Lower lobe of right lung (tissue), 2 donors: ENCODE data around the gene CCR5. TPM values are rescaled to one million over a fixed set of nuclear protein-coding genes. Genes with fewer than 3 reads are reported as not detected.

Source experiments
- ATAC-seq, 2 donors: fragments of 200-7000 bp; cut with Tn5 transposase; one replicate each; pipeline ENCODE4 v1.9.1; 2020 to 2022; ENCODE audit warnings: mild to moderate bottlenecking in 2 of 2, moderate library complexity in 2 of 2
- DNase-seq: peaks from one replicate; pipeline ENCODE4 v3.0.0-alpha.2; 2020
- H3K27ac ChIP-seq: fragments of 200-600 bp; one replicate; pipeline ENCODE4 v1.8.0; 2022
- H3K27me3 ChIP-seq: fragments of 200-600 bp; one replicate; pipeline ENCODE4 v1.8.0; 2022; ENCODE audit warnings: low read depth
- H3K36me3 ChIP-seq: fragments of 200-600 bp; one replicate; pipeline ENCODE4 v1.8.0; 2022; ENCODE audit warnings: mild to moderate bottlenecking
- H3K4me1 ChIP-seq: fragments of 200-600 bp; one replicate; pipeline ENCODE4 v1.8.0; 2022
- H3K4me3 ChIP-seq: fragments of 200-600 bp; one replicate; pipeline ENCODE4 v1.8.0; 2022; ENCODE audit warnings: mild to moderate bottlenecking
- H3K9me3 ChIP-seq: fragments of 200-600 bp; one replicate; pipeline ENCODE4 v1.8.0; 2022
- intact Hi-C: fragments of 100-400 bp; cut with DNase I; formaldehyde crosslinking; loops from one replicate; pipeline ENCODE4 v1.11.0; 2022
- total RNA-seq: library from RNA; stranded (reverse); fragmentation: NEBNext Ultra II Directional; extraction: Animal tissue kit (Norgen Biotek cat#: 25700); gene quantifications from one replicate; pipeline ENCODE4 v1.2.1, GENCODE V29; 2021
- TF ChIP-seq, protein P1 (sequence below): fragments of 200-600 bp; IDR thresholded peaks from one replicate; pipeline ENCODE4 v1.8.0; 2022; ENCODE audit warnings: antibody characterized with exemption, mild to moderate bottlenecking
- donor health status: DM: no; HTN: yes; CAD: no; lungs with severe emphysema.

CCR5 gene
- total RNA-seq, 1 donor from 2014 or later = 5.3 TPM

DNA sequence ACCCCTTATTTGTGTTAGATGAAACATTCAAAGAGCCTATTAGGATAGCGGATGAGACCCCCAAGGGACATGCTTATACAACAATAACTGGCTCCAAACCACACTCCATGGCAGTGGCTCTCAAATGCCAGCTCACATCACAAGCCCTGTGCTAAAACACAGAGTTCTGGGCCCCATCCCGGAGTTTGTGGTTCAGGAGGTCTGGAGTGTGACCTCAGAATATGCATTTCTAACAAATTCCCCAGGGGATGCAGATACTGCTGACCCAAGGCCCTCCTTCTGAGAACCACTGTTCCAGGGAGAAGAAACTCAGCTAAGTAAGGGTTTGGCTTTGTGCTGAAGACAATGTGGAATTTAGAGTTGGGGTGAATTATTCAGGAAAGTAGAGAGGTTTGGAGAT is 39.9 kb downstream of the CCR5 start:
- DNase-seq = no peak
- no peak overlapping the region for H3K4me3 ChIP-seq
- no peaks in the 10 kb centered on the region for H3K9me3 ChIP-seq
- no peak overlapping the region for H3K27ac ChIP-seq
- intact Hi-C loops = no loop called here
- H3K4me1 ChIP-seq = peaks cover 79% of the 10 kb centered on the region
- no peak for ATAC-seq
- TF ChIP-seq, protein P1, sequence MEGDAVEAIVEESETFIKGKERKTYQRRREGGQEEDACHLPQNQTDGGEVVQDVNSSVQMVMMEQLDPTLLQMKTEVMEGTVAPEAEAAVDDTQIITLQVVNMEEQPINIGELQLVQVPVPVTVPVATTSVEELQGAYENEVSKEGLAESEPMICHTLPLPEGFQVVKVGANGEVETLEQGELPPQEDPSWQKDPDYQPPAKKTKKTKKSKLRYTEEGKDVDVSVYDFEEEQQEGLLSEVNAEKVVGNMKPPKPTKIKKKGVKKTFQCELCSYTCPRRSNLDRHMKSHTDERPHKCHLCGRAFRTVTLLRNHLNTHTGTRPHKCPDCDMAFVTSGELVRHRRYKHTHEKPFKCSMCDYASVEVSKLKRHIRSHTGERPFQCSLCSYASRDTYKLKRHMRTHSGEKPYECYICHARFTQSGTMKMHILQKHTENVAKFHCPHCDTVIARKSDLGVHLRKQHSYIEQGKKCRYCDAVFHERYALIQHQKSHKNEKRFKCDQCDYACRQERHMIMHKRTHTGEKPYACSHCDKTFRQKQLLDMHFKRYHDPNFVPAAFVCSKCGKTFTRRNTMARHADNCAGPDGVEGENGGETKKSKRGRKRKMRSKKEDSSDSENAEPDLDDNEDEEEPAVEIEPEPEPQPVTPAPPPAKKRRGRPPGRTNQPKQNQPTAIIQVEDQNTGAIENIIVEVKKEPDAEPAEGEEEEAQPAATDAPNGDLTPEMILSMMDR = no peak
- no peaks in the 10 kb centered on the region for H3K27me3 ChIP-seq
- no peaks in the 10 kb centered on the region for H3K36me3 ChIP-seq

DNA sequence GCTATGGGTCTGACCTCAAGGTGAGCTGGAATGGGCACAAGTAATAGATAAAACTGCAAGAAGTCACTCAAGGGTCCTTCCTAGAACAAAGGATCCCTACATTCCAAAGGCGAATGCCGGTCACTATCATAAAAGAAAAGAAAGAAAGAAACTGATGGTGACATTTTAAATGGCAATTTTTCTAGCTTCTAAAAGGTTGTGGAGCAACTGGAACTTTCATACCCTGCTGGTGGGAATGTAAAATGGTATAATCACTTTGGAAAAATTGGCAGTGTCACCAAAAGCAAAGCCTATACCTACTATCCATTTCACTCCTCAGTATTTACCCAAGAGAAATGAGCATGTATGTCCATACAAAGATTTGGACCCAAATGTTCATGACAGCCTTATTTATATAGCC is 40.5 kb downstream of the CCR5 start:
- H3K4me1 ChIP-seq = peaks cover 79% of the 10 kb centered on the region
- H3K4me3 ChIP-seq = no peak overlapping the region
- H3K9me3 ChIP-seq = no peaks in the 10 kb centered on the region
- TF ChIP-seq, protein P1 = no peak
- peak overlapping the region; percentile 42 for H3K27ac ChIP-seq
- ATAC-seq = no peak
- H3K27me3 ChIP-seq = no peaks in the 10 kb centered on the region
- no peaks in the 10 kb centered on the region for H3K36me3 ChIP-seq
- DNase-seq = no peak
- intact Hi-C loops = no loop called here

DNA sequence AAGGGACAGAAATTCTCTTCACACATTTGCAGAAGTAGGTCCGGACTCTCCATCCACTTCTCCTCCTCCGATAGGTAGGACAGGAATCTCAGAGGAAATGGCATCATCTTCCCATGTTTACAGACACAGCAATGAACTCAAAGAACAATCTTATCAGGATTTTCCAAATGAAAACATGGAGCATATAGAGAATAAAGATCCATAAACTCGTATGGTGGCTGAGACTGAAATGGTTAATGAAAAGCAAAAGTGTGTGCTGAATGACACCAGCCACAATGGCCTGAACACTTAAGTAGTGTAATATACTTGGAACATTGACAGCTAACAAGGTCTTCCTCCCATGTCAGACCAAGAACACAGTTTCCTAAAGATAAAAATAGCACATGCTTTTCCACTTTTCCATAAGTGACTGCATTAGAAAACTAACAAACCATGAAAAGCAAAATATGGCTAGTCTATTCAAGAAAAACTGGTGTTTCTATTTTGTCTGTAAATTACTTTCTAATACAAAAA is 42.1 kb downstream of the CCR5 start:
- ATAC-seq = no peak
- Histone ChIP-seq H3K4me1 (peaks cover 69% of the 10 kb centered on the region), H3K9me3 (no peaks in the 10 kb centered on the region), H3K27ac (peak overlapping the region; percentile 42), H3K4me3 (no peak overlapping the region), H3K27me3 (no peaks in the 10 kb centered on the region), H3K36me3 (no peaks in the 10 kb centered on the region)
- intact Hi-C loops = no loop called here
- DNase-seq = no peak
- TF ChIP-seq, protein P1 = no peak

DNA sequence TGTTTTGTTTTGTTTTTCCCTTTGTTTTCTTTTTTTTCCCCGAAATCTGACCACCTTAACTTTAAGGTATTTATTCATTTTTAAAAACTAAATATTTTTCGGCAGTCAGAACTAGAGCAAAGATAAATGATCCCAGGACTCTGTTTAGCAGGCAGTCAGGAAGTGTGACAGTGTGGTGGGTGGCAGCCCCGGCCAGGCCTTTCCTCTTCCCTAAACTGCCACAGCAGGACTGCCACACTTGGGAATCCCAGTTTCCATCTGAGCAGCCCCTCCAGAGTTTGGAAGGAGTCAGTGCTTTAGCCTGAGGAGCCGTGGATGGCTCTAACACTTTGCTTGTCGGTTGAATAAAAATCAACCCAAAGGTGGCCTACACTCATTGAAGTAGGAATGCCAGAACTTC is 43.2 kb downstream of the CCR5 start:
- intact Hi-C loops = no loop called here
- H3K27ac ChIP-seq = peak overlapping the region; percentile 38
- no peaks in the 10 kb centered on the region for H3K9me3 ChIP-seq
- no peaks in the 10 kb centered on the region for H3K36me3 ChIP-seq
- ATAC-seq (no peak), DNase-seq (no peak)
- no peak overlapping the region for H3K4me3 ChIP-seq
- H3K27me3 ChIP-seq = no peaks in the 10 kb centered on the region
- TF ChIP-seq, protein P1 = no peak
- peaks cover 62% of the 10 kb centered on the region for H3K4me1 ChIP-seq

DNA sequence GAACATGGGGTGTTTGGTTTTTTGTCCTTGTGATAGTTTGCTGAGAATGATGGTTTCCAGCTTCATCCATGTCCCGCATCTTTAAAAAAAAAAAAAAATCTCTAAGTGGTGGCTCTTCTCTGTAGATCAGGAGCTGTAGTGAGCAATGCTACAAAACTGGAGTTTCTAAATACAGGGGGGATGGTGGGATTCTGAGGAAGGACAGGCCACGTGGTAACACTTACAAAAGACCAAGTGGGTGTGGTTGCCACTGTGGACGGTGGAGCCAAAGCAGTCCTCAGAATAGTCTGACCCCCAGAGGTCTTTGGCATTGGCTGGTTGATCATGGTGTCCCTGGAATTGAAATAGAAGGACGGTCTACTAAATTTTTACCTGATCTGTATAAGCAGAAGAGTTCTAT is 44.0 kb downstream of the CCR5 start:
- no peak overlapping the region for H3K27ac ChIP-seq
- peaks cover 55% of the 10 kb centered on the region for H3K4me1 ChIP-seq

More for the DNA sequence above, 44.0 kb downstream of the CCR5 start:
- intact Hi-C loops = no loop called here
- Histone ChIP-seq H3K27me3 (no peaks in the 10 kb centered on the region), H3K4me3 (no peak overlapping the region), H3K9me3 (no peaks in the 10 kb centered on the region), H3K36me3 (no peaks in the 10 kb centered on the region)
- TF ChIP-seq, protein P1 = no peak
- ATAC-seq (no peak), DNase-seq (no peak)
